H9 (cell line): ENCODE data around the gene VWF. TPM values are rescaled to one million over a fixed set of nuclear protein-coding genes. Genes with fewer than 3 reads are reported as not detected.
A peak's percentile ranks its signal among the peaks of the same experiment; 100 is the strongest.

Source experiments
- DNase-seq: peaks from one replicate; pipeline ENCODE4 v3.0.0-alpha.2; 2017
- H2AFZ ChIP-seq: one replicate; pipeline ENCODE4 v1.6.1; 2013; ENCODE audit warnings: mild to moderate bottlenecking, low read length, control low read depth, moderate library complexity
- H2AK5ac ChIP-seq: 2 replicates; pipeline ENCODE4 v1.6.1; 2013; ENCODE audit warnings: low read length, control low read depth, mixed read lengths; ENCODE audit not compliant: insufficient read length
- H2BK120ac ChIP-seq: one replicate; pipeline ENCODE4 v1.6.1; 2013; ENCODE audit warnings: low read depth, mild to moderate bottlenecking, low read length, control low read depth, inconsistent platforms; ENCODE audit not compliant: poor library complexity, severe bottlenecking
- H2BK12ac ChIP-seq: 2 replicates; pipeline ENCODE4 v1.6.1; 2013; ENCODE audit warnings: low read length, control low read depth, mixed read lengths, low read depth; ENCODE audit not compliant: insufficient read length
- H2BK15ac ChIP-seq: 2 replicates; pipeline ENCODE4 v1.6.1; 2013; ENCODE audit warnings: low read depth, low read length, control low read depth
- H2BK20ac ChIP-seq: one replicate; pipeline ENCODE4 v1.6.1; 2013; ENCODE audit warnings: low read depth, mild to moderate bottlenecking, low read length, control low read depth, inconsistent platforms; ENCODE audit not compliant: poor library complexity, severe bottlenecking
- H2BK5ac ChIP-seq: 2 replicates; pipeline ENCODE4 v1.6.1; 2013; ENCODE audit warnings: low read length, control low read depth, mixed read lengths; ENCODE audit not compliant: insufficient read length
- H3K14ac ChIP-seq: 2 replicates; pipeline ENCODE4 v1.6.1; 2013; ENCODE audit warnings: low read length, control low read depth; ENCODE audit not compliant: insufficient read depth
- H3K18ac ChIP-seq: 2 replicates; pipeline ENCODE4 v1.6.1; 2013; ENCODE audit warnings: low read depth, mild to moderate bottlenecking, mixed read lengths, low read length, control low read depth; ENCODE audit not compliant: insufficient read length
- H3K23ac ChIP-seq: 2 replicates; pipeline ENCODE4 v1.6.1; 2013; ENCODE audit warnings: low read length, control low read depth, mixed read lengths, low read depth; ENCODE audit not compliant: insufficient read length
- H3K23me2 ChIP-seq: 2 replicates; pipeline ENCODE4 v1.6.1; 2013; ENCODE audit warnings: low read depth, mild to moderate bottlenecking, mixed read lengths, low read length, control low read depth; ENCODE audit not compliant: insufficient read length, poor library complexity, severe bottlenecking
- H3K27ac ChIP-seq: 2 replicates; pipeline ENCODE4 v1.5.1; 2013; ENCODE audit warnings: low read length, control low read depth, mixed read lengths, low read depth; ENCODE audit not compliant: insufficient read length
- H3K27me3 ChIP-seq: 2 replicates; pipeline ENCODE4 v1.6.1; 2013; ENCODE audit warnings: low read length, control low read depth, inconsistent platforms; ENCODE audit not compliant: insufficient read depth
- H3K4ac ChIP-seq: 2 replicates; pipeline ENCODE4 v1.6.1; 2013; ENCODE audit warnings: low read depth, mild to moderate bottlenecking, control low read depth, inconsistent platforms, low read length, moderate library complexity
- H3K4me1 ChIP-seq: 2 replicates; pipeline ENCODE4 v1.6.1; 2013; ENCODE audit warnings: low read length, control low read depth, inconsistent platforms; ENCODE audit not compliant: insufficient read depth
- H3K4me2 ChIP-seq: 2 replicates; pipeline ENCODE4 v1.6.1; 2013; ENCODE audit warnings: low read length, control low read depth, mixed read lengths; ENCODE audit not compliant: insufficient read length, insufficient read depth
- H3K56ac ChIP-seq: 2 replicates; pipeline ENCODE4 v1.6.1; 2013; ENCODE audit warnings: low read depth, mild to moderate bottlenecking, mixed read lengths, low read length, control low read depth; ENCODE audit not compliant: insufficient read length
- H3K79me1 ChIP-seq: 2 replicates; pipeline ENCODE4 v1.6.1; 2013; ENCODE audit warnings: low read depth, mild to moderate bottlenecking, moderate library complexity, low read length, control low read depth, inconsistent platforms; ENCODE audit not compliant: insufficient read depth, poor library complexity, severe bottlenecking
- H3K79me2 ChIP-seq: 2 replicates; pipeline ENCODE4 v1.6.1; 2013; ENCODE audit warnings: low read length, control low read depth, inconsistent platforms; ENCODE audit not compliant: insufficient read depth
- H3K9ac ChIP-seq: 2 replicates; pipeline ENCODE4 v1.6.1; 2013; ENCODE audit warnings: low read length, control low read depth, mixed read lengths; ENCODE audit not compliant: insufficient read length; ENCODE audit errors: extremely low read depth
- H3K9me3 ChIP-seq: one replicate; pipeline ENCODE4 v1.6.1; 2013; ENCODE audit warnings: low read depth, low read length, inconsistent platforms; ENCODE audit not compliant: control insufficient read depth
- H3T11ph ChIP-seq: one replicate; pipeline ENCODE4 v1.6.1; 2013; ENCODE audit warnings: mild to moderate bottlenecking, low read length, control low read depth, inconsistent platforms
- H4K20me1 ChIP-seq: one replicate; pipeline ENCODE4 v1.6.1; 2013; ENCODE audit not compliant: control insufficient read depth, insufficient read length, insufficient read depth
- H4K5ac ChIP-seq: 2 replicates; pipeline ENCODE4 v1.6.1; 2013; ENCODE audit warnings: low read depth, mild to moderate bottlenecking, mixed read lengths, low read length, control low read depth; ENCODE audit not compliant: insufficient read length
- H4K8ac ChIP-seq: replicated peaks from 2 replicates; pipeline ENCODE4 v1.6.1; 2013; ENCODE audit warnings: low read length, control low read depth, mixed read lengths, low read depth; ENCODE audit not compliant: insufficient read length
- H4K91ac ChIP-seq: 2 replicates; pipeline ENCODE4 v1.6.1; 2013; ENCODE audit warnings: low read depth, mild to moderate bottlenecking, moderate library complexity, mixed read lengths, low read length, control low read depth; ENCODE audit not compliant: insufficient read length
- H3K27ac Mint-ChIP-seq, 3 experiments: 2 replicates in 2 of 3; 3 replicates in 1 of 3; pipeline ENCODE4 v1.8.0; 2020 to 2021; ENCODE audit warnings: mixed read lengths in 3 of 3, mild to moderate bottlenecking in 1 of 3, moderate library complexity in 1 of 3
- H3K27me3 Mint-ChIP-seq: 2 replicates; pipeline ENCODE4 v1.8.0; 2021; ENCODE audit warnings: low read depth, mild to moderate bottlenecking, moderate library complexity, mixed read lengths
- H3K36me3 Mint-ChIP-seq, 3 experiments: 2 replicates in 2 of 3; 3 replicates in 1 of 3; pipeline ENCODE4 v1.8.0; 2020 to 2021; ENCODE audit warnings: low read depth in 3 of 3, mixed read lengths in 3 of 3; ENCODE audit not compliant: insufficient read depth in 1 of 3
- H3K4me1 Mint-ChIP-seq, 2 experiments: 2 replicates each; pipeline ENCODE4 v1.8.0; 2020; ENCODE audit warnings: mixed read lengths in 2 of 2
- H3K4me3 Mint-ChIP-seq, 2 experiments: 2 replicates in 1 of 2; 3 replicates in 1 of 2; pipeline ENCODE4 v1.8.0; 2020 to 2021; ENCODE audit warnings: mild to moderate bottlenecking in 2 of 2, mixed read lengths in 2 of 2, moderate library complexity in 1 of 2
- H3K9me3 Mint-ChIP-seq, 2 experiments: 2 replicates in 1 of 2; 3 replicates in 1 of 2; pipeline ENCODE4 v1.8.0; 2020; ENCODE audit warnings: mild to moderate bottlenecking in 2 of 2, mixed read lengths in 2 of 2, moderate library complexity in 1 of 2
- CTCF ChIP-seq: fragments of 200-600 bp; sonication (generic); conservative IDR thresholded peaks from 3 replicates; pipeline ENCODE4 v1.8.0; 2021; ENCODE audit warnings: antibody characterized with exemption, mild to moderate bottlenecking
- WGBS: extraction: QIAGEN DNeasy Blood & Tissue Kit; methylation state at CpG from one replicate; pipeline ENCODE4 v1.1.7; 2013; ENCODE audit warnings: missing lambda C conversion rate, low lambda C conversion rate, mixed read lengths; ENCODE audit not compliant: insufficient read length; ENCODE audit errors: extremely low coverage; 5-methylcytosine and 5-hydroxymethylcytosine counted together
- total RNA-seq: library from RNA; stranded (reverse); gene quantifications from 2 replicates; pipeline ENCODE4 v1.2.1, GENCODE V29; 2021

Gene VWF
- total RNA-seq, 1 experiment from 2014 or later, result 0.17 TPM

- no peak overlapping the region for H2BK15ac ChIP-seq
- no peak overlapping the region for H3K9ac ChIP-seq
- no peaks in the 10 kb centered on the region for H3K23me2 ChIP-seq
- H3K23ac ChIP-seq, result no peak overlapping the region
- H4K20me1 ChIP-seq, result no peaks in the 10 kb centered on the region
- no peak overlapping the region for H3K14ac ChIP-seq
- no peak overlapping the region for H3K4ac ChIP-seq
- no peaks in the 10 kb centered on the region for H3K79me1 ChIP-seq
- peak; percentile 21 for DNase-seq
- H3K27me3 ChIP-seq, result no peaks in the 10 kb centered on the region
- H3K4me3 Mint-ChIP-seq, result no peak overlapping the region
- WGBS, result no CpG with 5 or more reads among the region's 3 CpGs
- H4K8ac ChIP-seq, result no peak overlapping the region
- H2BK20ac ChIP-seq, result no peak overlapping the region
- no peak overlapping the region for H3K18ac ChIP-seq
- no peak overlapping the region for H2AFZ ChIP-seq
- H3T11ph ChIP-seq, result no peak overlapping the region
- no peak overlapping the region for H3K56ac ChIP-seq
- H3K4me2 ChIP-seq, result no peak overlapping the region
- no peak overlapping the region for H2BK5ac ChIP-seq
- no peaks in the 10 kb centered on the region for H3K4me1 ChIP-seq
- H3K36me3 Mint-ChIP-seq, result peaks cover 0 to 8% (median 0%) of the 10 kb centered on the region in 3 experiments; a peak in 4 of 7 replicates
- no peak overlapping the region for H2BK120ac ChIP-seq
- H3K79me2 ChIP-seq, result no peaks in the 10 kb centered on the region
- no peak overlapping the region for H4K5ac ChIP-seq
- peaks cover 4% of the 10 kb centered on the region for H3K27me3 Mint-ChIP-seq
- H3K9me3 Mint-ChIP-seq, result peaks cover 9 to 10% of the 10 kb centered on the region in 2 experiments; a peak in 3 of 5 replicates
- H2BK12ac ChIP-seq, result no peak overlapping the region
- H3K27ac Mint-ChIP-seq, result no peak overlapping the region
- H3K4me1 Mint-ChIP-seq, result peaks cover 0 to 7% of the 10 kb centered on the region in 2 experiments; a peak in 1 of 4 replicates
- H4K91ac ChIP-seq, result no peak overlapping the region
- no peaks in the 10 kb centered on the region for H3K9me3 ChIP-seq
- H3K27ac ChIP-seq, result no peak overlapping the region
- no peak overlapping the region for H2AK5ac ChIP-seq
- no peak for TF ChIP-seq CTCF
Observed at GRCh38 chr12:6030081-6030480, 94.4 kb downstream of the VWF start.
